ENCODE results near the gene SLC7A4. TPM values are rescaled to one million over a fixed set of nuclear protein-coding genes. Genes with fewer than 3 reads are reported as not detected.

SLC7A4 gene
- total RNA-seq, 1 experiment from 2014 or later: not detected

DNA sequence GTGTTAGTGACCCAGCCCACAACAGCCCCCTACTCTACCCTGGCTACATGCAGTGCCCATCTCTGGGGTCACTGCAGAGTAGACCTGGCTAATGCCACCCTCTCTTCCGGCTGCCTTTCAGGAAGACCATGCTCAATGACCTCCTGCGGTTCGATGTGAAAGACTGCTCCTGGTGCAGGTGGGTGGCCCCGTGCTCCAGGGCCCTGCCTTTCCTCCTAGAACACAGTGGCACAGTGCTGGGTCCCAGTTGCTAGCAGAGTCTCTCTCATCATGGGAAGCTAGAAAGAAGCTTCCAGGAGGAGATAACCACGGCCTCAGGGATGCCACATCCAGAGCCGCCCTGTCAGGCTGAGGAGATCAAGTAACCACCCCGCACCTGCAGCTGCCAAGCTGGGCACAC is 46.6 kb downstream of the SLC7A4 start:
- ChIA-PET CTCF (no interaction called here), POLR2A (ENCODE audit: low non-redundant PET) (no interaction called here)
- no peak overlapping the region for H3K27ac ChIP-seq (ENCODE audit: low read depth, low read length, poor library complexity, severe bottlenecking)
- intact Hi-C loops (cut with micrococcal nuclease; ENCODE audit: unreplicated experiment): no loop called here
- H3K4me1 ChIP-seq (ENCODE audit: insufficient read depth, low read length, poor library complexity, severe bottlenecking): peaks cover 5% of the 10 kb centered on the region
- peaks cover 18% of the 10 kb centered on the region for H3K36me3 ChIP-seq (ENCODE audit: insufficient read depth, low read length, poor library complexity, severe bottlenecking)
- BruUV-seq (replicated peaks): no TSS peak
- TF ChIP-seq EZH2 (IDR thresholded peaks at IDR 0.05; ENCODE audit: borderline replicate concordance, low read depth, low read length, poor library complexity, severe bottlenecking): no peak
- TF ChIP-seq, protein P1, sequence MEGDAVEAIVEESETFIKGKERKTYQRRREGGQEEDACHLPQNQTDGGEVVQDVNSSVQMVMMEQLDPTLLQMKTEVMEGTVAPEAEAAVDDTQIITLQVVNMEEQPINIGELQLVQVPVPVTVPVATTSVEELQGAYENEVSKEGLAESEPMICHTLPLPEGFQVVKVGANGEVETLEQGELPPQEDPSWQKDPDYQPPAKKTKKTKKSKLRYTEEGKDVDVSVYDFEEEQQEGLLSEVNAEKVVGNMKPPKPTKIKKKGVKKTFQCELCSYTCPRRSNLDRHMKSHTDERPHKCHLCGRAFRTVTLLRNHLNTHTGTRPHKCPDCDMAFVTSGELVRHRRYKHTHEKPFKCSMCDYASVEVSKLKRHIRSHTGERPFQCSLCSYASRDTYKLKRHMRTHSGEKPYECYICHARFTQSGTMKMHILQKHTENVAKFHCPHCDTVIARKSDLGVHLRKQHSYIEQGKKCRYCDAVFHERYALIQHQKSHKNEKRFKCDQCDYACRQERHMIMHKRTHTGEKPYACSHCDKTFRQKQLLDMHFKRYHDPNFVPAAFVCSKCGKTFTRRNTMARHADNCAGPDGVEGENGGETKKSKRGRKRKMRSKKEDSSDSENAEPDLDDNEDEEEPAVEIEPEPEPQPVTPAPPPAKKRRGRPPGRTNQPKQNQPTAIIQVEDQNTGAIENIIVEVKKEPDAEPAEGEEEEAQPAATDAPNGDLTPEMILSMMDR (conservative IDR thresholded peaks at IDR 0.05; ENCODE audit: low read depth, low read length): no peak
- DNase-seq (ENCODE audit: low spot score): no peak
- H3K9me3 ChIP-seq (ENCODE audit: low read depth, low read length, poor library complexity, severe bottlenecking): no peaks in the 10 kb centered on the region
- no peaks in the 10 kb centered on the region for H3K27me3 ChIP-seq (replicated peaks; ENCODE audit: insufficient read depth, low read depth, low read length, poor library complexity)
- no peak overlapping the region for H3K4me3 ChIP-seq (ENCODE audit: low read depth, low read length, poor library complexity, severe bottlenecking)

- H3K4me3 ChIP-seq (ENCODE audit: low read depth, low read length, poor library complexity, severe bottlenecking): peak overlapping the region; percentile 88
- H3K36me3 ChIP-seq (ENCODE audit: insufficient read depth, low read length, poor library complexity, severe bottlenecking): peaks cover 18% of the 10 kb centered on the region
- intact Hi-C loops (cut with micrococcal nuclease; ENCODE audit: unreplicated experiment): no loop called here
- ChIA-PET POLR2A (ENCODE audit: low non-redundant PET) (no interaction called here), CTCF (no interaction called here)
- peaks cover 5% of the 10 kb centered on the region for H3K4me1 ChIP-seq (ENCODE audit: insufficient read depth, low read length, poor library complexity, severe bottlenecking)
- TF ChIP-seq, protein P1 (conservative IDR thresholded peaks at IDR 0.05; ENCODE audit: low read depth, low read length): no peak
- no peak for TF ChIP-seq EZH2 (IDR thresholded peaks at IDR 0.05; ENCODE audit: borderline replicate concordance, low read depth, low read length, poor library complexity, severe bottlenecking)
- no peak for DNase-seq (ENCODE audit: low spot score)
- no peak overlapping the region for H3K27ac ChIP-seq (ENCODE audit: low read depth, low read length, poor library complexity, severe bottlenecking)
- H3K27me3 ChIP-seq (replicated peaks; ENCODE audit: insufficient read depth, low read depth, low read length, poor library complexity): no peaks in the 10 kb centered on the region
- BruUV-seq (replicated peaks): no TSS peak
- H3K9me3 ChIP-seq (ENCODE audit: low read depth, low read length, poor library complexity, severe bottlenecking): peaks cover 9% of the 10 kb centered on the region
Observed at GRCh38 chr22:20983081-20983771, 49.1 kb downstream of the SLC7A4 start.

DNA sequence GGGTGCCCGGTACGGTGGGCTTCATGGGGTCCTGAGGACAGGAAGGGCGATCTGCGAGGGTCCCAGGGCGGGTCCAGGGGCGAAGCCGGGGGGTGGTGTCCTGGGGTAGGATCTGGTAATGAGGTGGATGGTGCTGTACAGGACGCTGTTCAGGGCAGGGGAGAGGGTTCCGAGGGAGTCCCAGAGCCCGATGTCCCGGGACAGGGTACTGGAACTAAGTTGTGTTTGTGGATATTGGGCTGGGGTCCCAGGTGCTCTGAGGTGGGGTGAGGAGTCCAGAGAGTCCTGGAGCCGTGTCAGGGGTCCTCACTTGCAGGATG is 49.8 kb downstream of the SLC7A4 start:
- CTCF ChIA-PET: interaction anchor here (0.6 to 1.3 kb wide), 3 partner anchors 10 to 66 kb away, joined by 3 read pairs; no protein-coding TSS in a partner anchor

More for the DNA sequence above, 49.8 kb downstream of the SLC7A4 start:
- peaks cover 5% of the 10 kb centered on the region for H3K4me1 ChIP-seq (ENCODE audit: insufficient read depth, low read length, poor library complexity, severe bottlenecking)
- no TSS peak for BruUV-seq (replicated peaks)
- intact Hi-C loops (cut with micrococcal nuclease; ENCODE audit: unreplicated experiment): no loop called here
- H3K9me3 ChIP-seq (ENCODE audit: low read depth, low read length, poor library complexity, severe bottlenecking): peaks cover 10% of the 10 kb centered on the region
- DNase-seq (ENCODE audit: low spot score): no peak
- peak overlapping the region; percentile 87 for H3K27ac ChIP-seq (ENCODE audit: low read depth, low read length, poor library complexity, severe bottlenecking)
- TF ChIP-seq, protein P1 (conservative IDR thresholded peaks at IDR 0.05; ENCODE audit: low read depth, low read length): no peak
- TF ChIP-seq EZH2 (IDR thresholded peaks at IDR 0.05; ENCODE audit: borderline replicate concordance, low read depth, low read length, poor library complexity, severe bottlenecking): no peak
- H3K4me3 ChIP-seq (ENCODE audit: low read depth, low read length, poor library complexity, severe bottlenecking): peak overlapping the region; percentile 88
- peaks cover 18% of the 10 kb centered on the region for H3K36me3 ChIP-seq (ENCODE audit: insufficient read depth, low read length, poor library complexity, severe bottlenecking)
- POLR2A ChIA-PET (ENCODE audit: low non-redundant PET): no interaction called here
- H3K27me3 ChIP-seq (replicated peaks; ENCODE audit: insufficient read depth, low read depth, low read length, poor library complexity): no peaks in the 10 kb centered on the region

Data from A673 (cell line).